BLaER1 treated with 17β-estradiol and CSF1 and Interleukin-3, amounts not matched to agents 10 nM and 100 nM (cell line): ENCODE results near the gene IL1A.

Experiments used
- H3K27ac ChIP-seq, 11 experiments: shearing (Covaris generic); formaldehyde crosslinking; 2 replicates each; pipeline ENCODE4 v1.8.1; 2022
- H3K27me3 ChIP-seq, 11 experiments: shearing (Covaris generic); formaldehyde crosslinking; 2 replicates each; pipeline ENCODE4 v1.8.1; 2022
- H3K36me3 ChIP-seq, 11 experiments: shearing (Covaris generic); formaldehyde crosslinking; 2 replicates each; pipeline ENCODE4 v1.8.1; 2022
- H3K4me1 ChIP-seq, 10 experiments: shearing (Covaris generic); formaldehyde crosslinking; 2 replicates each; pipeline ENCODE4 v1.8.1; 2022
- H3K4me2 ChIP-seq, 11 experiments: shearing (Covaris generic); formaldehyde crosslinking; 2 replicates each; pipeline ENCODE4 v1.8.1; 2022
- H3K4me3 ChIP-seq, 10 experiments: shearing (Covaris generic); formaldehyde crosslinking; 2 replicates each; pipeline ENCODE4 v1.8.1; 2022
- H3K9ac ChIP-seq, 11 experiments: shearing (Covaris generic); formaldehyde crosslinking; 2 replicates each; pipeline ENCODE4 v1.8.1; 2022
- H3K9me3 ChIP-seq, 11 experiments: shearing (Covaris generic); formaldehyde crosslinking; replicated peaks in 1 of 11; 2 replicates each; pipeline ENCODE4 v1.8.1; 2022
- H4K20me1 ChIP-seq, 11 experiments: shearing (Covaris generic); formaldehyde crosslinking; 2 replicates each; pipeline ENCODE4 v1.8.1; 2022
- Cebpa-rat ChIP-seq, 11 experiments: shearing (Covaris generic); IDR thresholded peaks; 2 replicates each; pipeline ENCODE4 v1.8.1; 2022

The IL1A gene

DNA sequence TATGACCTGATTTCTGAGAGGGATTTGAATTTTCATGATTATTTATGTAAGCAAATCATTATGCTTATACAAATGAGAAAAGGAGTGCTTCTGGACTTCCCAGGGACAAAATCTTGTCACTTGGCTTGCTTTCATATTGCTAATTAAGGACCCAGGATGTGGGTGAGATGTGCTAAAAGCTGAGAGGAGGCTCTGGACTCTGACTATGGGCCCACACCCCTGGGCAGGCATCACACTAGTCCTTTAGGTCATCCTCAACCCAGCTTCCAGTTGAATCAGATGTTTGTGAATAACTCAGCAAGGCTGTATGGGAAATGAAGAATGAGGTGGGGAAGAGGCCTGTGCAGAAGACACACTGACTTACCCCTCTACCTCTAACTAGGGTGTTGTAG lies 40.4 kb upstream of the IL1A start:
- peak overlapping the region in 1 of 11 experiments; percentile 36; a peak in 2 of 22 replicates for H3K27ac ChIP-seq
- peaks cover 0 to 12% (median 9%) of the 10 kb centered on the region in 11 experiments; a peak in 15 of 22 replicates for H3K36me3 ChIP-seq
- no peaks in the 10 kb centered on the region for H3K27me3 ChIP-seq
- no peak for TF ChIP-seq Cebpa-rat (IDR thresholded peaks at IDR 0.05)
- H4K20me1 ChIP-seq, result peaks cover 0 to 13% (median 0%) of the 10 kb centered on the region in 11 experiments; a peak in 4 of 22 replicates
- peak overlapping the region in 7 of 11 experiments; percentile 3 to 28 (median 15); a peak in 8 of 22 replicates for H3K4me2 ChIP-seq
- no peak overlapping the region for H3K4me3 ChIP-seq
- peaks cover 30 to 60% (median 42%) of the 10 kb centered on the region in 10 experiments for H3K4me1 ChIP-seq
- peaks cover 0 to 52% (median 39%) of the 10 kb centered on the region in 11 experiments; a peak in 18 of 22 replicates for H3K9me3 ChIP-seq
- H3K9ac ChIP-seq, result no peak overlapping the region

DNA sequence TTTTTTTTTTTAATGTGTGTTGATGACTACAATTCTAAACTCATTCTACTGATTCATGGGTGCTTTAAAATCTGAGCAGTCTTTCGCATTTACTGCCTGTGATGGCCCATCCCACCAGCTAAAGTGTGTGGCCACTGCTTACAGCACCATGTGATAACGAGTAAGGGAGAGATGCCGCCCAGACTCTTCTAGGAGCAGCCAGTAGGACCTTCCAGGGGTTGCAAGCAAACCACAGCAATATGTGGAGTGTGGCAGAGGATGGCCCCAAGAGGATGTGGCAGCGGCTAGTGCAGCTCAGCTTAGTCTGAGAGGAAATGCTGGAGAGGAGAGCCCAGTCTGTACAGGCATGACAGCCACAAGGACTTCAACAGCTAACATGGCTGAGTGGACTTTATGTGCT lies 37.4 kb upstream of the IL1A start:
- no peaks in the 10 kb centered on the region for H3K27me3 ChIP-seq
- peaks cover 0 to 29% (median 19%) of the 10 kb centered on the region in 11 experiments; a peak in 18 of 22 replicates for H3K9me3 ChIP-seq
- TF ChIP-seq Cebpa-rat (IDR thresholded peaks at IDR 0.05), result no peak
- peak overlapping the region; percentile 30 to 64 (median 56) for H3K4me2 ChIP-seq
- no peaks in the 10 kb centered on the region for H4K20me1 ChIP-seq
- peaks cover 0 to 6% (median 0%) of the 10 kb centered on the region in 11 experiments; a peak in 1 of 22 replicates for H3K36me3 ChIP-seq
- peaks cover 30 to 49% (median 40%) of the 10 kb centered on the region in 10 experiments for H3K4me1 ChIP-seq
- H3K4me3 ChIP-seq, result no peak overlapping the region
- H3K9ac ChIP-seq, result peak overlapping the region in 3 of 11 experiments; percentile 1 to 24 (median 3); a peak in 3 of 22 replicates
- peak overlapping the region in 8 of 11 experiments; percentile 0 to 60 (median 41); a peak in 14 of 22 replicates for H3K27ac ChIP-seq

DNA sequence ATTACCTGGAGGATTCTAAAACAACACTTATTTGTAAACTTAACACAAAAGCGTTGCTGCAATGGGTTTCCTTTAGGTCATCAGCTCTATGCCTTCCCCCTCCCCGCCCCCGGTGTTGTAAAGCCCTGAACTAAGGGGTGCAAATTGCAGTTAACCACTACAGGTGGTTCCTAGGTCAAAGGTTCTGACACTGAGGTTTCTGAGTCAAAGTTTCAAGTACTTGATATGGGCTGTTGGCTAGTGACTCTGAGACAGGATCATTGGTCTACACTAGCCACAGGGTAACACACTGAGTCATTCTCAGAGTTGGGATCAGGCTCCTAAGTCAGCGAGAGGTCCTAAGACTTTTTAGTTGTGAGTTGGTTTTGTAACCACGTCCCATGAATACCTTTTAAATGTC lies 36.8 kb upstream of the IL1A start:
- no peak for TF ChIP-seq Cebpa-rat (IDR thresholded peaks at IDR 0.05)
- Histone ChIP-seq H3K4me1 (peaks cover 30 to 49% (median 40%) of the 10 kb centered on the region in 10 experiments), H3K27ac (peak overlapping the region in 5 of 11 experiments; percentile 33 to 56 (median 47); a peak in 9 of 22 replicates), H3K9me3 (peaks cover 0 to 30% (median 13%) of the 10 kb centered on the region in 11 experiments; a peak in 18 of 22 replicates), H3K4me2 (peak overlapping the region in 10 of 11 experiments; percentile 21 to 64 (median 56); a peak in 19 of 22 replicates), H3K9ac (no peak overlapping the region), H3K27me3 (no peaks in the 10 kb centered on the region), H3K36me3 (0 out of 22 replicates have a peak, but pooled peaks cover 0 to 6% (median 0%) of the 10 kb centered on the region in 11 experiments), H3K4me3 (no peak overlapping the region), H4K20me1 (no peaks in the 10 kb centered on the region)

DNA sequence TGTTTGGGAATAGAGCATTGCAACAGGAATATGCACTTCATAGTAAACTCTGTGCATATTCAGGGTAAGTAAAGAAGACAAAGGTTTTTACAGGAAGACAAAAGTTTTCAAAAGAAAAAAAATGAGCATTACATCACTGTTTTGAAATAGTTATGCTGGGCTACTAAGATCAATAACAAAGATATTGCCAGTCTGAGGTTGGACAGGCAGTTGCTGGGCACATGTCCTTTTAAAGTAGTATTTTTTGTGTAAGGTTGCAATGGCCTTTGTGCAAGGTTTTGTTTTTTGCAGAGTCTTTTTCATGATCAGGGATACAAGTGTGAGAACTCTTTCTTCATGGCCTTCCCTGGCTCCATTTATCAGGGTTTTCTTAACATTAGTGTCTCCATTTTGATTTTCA lies 36.0 kb upstream of the IL1A start:
- H3K27ac ChIP-seq, result peak overlapping the region in 1 of 11 experiments; percentile 33; a peak in 1 of 22 replicates
- peaks cover 0 to 36% (median 15%) of the 10 kb centered on the region in 11 experiments; a peak in 17 of 22 replicates for H3K9me3 ChIP-seq
- H3K4me3 ChIP-seq, result no peak overlapping the region
- no peaks in the 10 kb centered on the region for H4K20me1 ChIP-seq
- H3K36me3 ChIP-seq, result 0 out of 22 replicates have a peak, but pooled peaks cover 0 to 5% (median 0%) of the 10 kb centered on the region in 11 experiments
- no peaks in the 10 kb centered on the region for H3K27me3 ChIP-seq
- peak overlapping the region in 2 of 11 experiments; percentile 30 to 58; a peak in 2 of 22 replicates for H3K4me2 ChIP-seq
- peaks cover 30 to 49% (median 37%) of the 10 kb centered on the region in 10 experiments for H3K4me1 ChIP-seq
- TF ChIP-seq Cebpa-rat (IDR thresholded peaks at IDR 0.05), result no peak
- H3K9ac ChIP-seq, result no peak overlapping the region

DNA sequence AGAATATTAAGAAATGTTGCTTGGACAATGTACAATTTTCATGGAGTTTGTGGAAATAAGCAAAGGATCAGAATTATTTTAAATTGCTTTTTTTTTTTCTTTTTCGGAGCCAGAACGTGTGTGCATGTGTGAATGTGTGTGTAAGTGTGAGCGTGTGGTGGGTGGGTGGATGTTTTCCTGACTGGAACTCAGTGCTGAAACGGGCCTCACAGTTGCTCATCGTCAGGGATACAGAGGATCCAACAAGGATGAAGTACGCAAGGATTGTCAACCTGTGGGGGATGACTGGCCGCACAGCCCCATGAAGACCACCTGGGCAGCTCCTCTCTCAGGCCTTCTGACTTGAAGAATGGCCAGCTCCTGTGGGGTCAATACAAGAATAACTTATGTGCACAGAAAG lies 34.8 kb upstream of the IL1A start:
- peaks cover 0 to 27% (median 9%) of the 10 kb centered on the region in 11 experiments; a peak in 17 of 22 replicates for H3K9me3 ChIP-seq
- TF ChIP-seq Cebpa-rat (IDR thresholded peaks at IDR 0.05), result no peak
- H3K27me3 ChIP-seq, result no peaks in the 10 kb centered on the region
- H3K4me3 ChIP-seq, result no peak overlapping the region
- H3K9ac ChIP-seq, result no peak overlapping the region
- no peak overlapping the region for H3K4me2 ChIP-seq
- H3K36me3 ChIP-seq, result no peaks in the 10 kb centered on the region
- H3K4me1 ChIP-seq, result peaks cover 19 to 37% (median 28%) of the 10 kb centered on the region in 10 experiments
- no peak overlapping the region for H3K27ac ChIP-seq
- H4K20me1 ChIP-seq, result no peaks in the 10 kb centered on the region

DNA sequence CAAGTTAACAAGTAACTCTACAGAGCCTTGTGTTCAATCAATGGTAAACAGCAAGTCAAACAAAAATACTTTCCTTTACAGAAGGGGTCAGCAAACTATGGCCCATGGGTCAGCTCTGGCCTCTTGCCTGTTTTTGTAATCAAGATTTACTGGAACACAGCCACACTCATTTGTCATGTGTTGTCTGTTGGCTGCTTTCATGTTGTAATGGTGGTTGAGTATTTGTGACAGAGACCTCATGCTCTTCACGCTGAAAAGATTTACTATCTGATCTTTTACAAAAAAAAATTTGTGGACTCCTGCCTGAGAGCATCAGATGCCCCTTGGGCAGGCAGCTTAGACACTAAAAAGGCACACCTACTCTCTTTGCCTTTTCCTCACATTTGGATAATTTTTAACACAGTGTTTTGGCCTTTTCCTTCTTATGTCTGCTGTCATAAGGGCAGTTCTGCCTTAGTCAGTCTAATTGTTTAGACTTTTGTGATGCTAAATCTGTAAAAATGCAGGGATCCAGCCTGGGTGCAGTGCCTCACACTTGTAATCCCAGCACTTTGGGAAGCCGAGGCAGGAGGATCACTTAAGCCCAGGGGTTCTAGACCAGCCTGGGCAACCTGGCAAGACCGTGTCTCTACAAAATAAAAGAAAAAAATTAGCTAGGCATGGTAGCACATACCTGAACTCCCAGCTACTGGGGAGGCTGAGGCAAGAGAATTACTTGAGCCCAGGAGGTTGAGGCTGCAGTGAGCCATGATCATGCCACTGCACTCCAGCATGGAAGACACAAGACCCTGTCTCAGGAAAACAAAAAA lies 34.0 kb upstream of the IL1A start:
- no peak overlapping the region for H3K9ac ChIP-seq
- H3K27me3 ChIP-seq, result no peaks in the 10 kb centered on the region
- no peaks in the 10 kb centered on the region for H4K20me1 ChIP-seq
- H3K4me1 ChIP-seq, result peaks cover 17 to 37% (median 31%) of the 10 kb centered on the region in 10 experiments
- no peak for TF ChIP-seq Cebpa-rat (IDR thresholded peaks at IDR 0.05)
- no peak overlapping the region for H3K4me2 ChIP-seq
- H3K9me3 ChIP-seq, result peaks cover 0 to 24% (median 5%) of the 10 kb centered on the region in 11 experiments; a peak in 13 of 22 replicates
- H3K36me3 ChIP-seq, result no peaks in the 10 kb centered on the region
- no peak overlapping the region for H3K4me3 ChIP-seq
- no peak overlapping the region; a peak in 1 of 22 replicates for H3K27ac ChIP-seq

DNA sequence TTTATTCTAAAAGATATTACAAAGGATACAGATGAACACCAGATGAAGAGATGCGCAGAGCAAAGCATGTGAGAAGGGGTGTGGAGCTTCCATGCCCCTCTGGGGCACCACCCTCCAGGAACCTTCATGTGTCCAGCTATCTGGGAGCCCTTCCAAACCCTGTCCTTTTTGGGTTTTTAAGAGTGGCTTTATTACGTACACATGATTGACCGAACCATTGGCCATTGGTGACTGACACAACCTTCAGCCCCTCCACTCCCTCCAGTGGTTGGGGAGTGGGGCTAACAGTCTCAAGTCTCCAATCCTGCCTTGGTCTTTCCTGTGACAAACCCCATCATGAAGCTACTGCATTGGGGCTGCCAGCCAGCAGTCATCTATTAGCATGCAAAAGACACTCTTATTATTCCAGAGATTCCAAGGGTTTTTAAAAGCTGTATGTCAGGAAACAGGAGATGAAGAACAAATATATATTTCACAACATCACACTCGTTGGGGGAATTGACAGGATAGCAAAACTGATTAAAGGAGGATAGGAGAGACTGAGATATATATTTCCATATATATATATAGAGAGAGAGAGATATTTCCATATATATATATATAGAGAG lies 32.9 kb upstream of the IL1A start:
- Histone ChIP-seq H3K4me2 (no peak overlapping the region), H4K20me1 (no peaks in the 10 kb centered on the region), H3K36me3 (no peaks in the 10 kb centered on the region), H3K4me1 (peaks cover 22 to 37% (median 30%) of the 10 kb centered on the region in 10 experiments), H3K27me3 (no peaks in the 10 kb centered on the region), H3K27ac (no peak overlapping the region), H3K4me3 (no peak overlapping the region), H3K9ac (no peak overlapping the region), H3K9me3 (peaks cover 0 to 30% (median 5%) of the 10 kb centered on the region in 11 experiments; a peak in 13 of 22 replicates)
- TF ChIP-seq Cebpa-rat (IDR thresholded peaks at IDR 0.05), result no peak

DNA sequence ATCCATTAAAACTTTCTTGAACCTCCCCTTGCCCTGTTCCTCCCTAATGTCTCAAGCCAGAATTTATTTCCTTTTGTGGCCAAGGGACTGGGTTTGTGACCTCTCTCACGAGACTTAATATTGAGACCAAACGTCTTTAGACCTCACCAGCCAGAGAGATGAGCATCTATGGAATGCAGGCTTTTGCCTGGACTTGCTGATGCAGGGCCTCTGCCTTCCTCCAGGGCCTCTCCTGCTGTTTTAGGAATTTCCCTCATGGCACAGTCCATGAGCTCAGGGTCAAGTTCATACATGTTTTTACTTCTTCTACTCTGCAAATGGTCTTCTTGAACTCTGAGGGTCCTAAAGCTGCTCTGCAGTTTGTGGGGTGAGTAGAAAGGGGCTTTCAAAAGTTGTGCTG lies 30.0 kb upstream of the IL1A start:
- peaks cover 8 to 54% (median 29%) of the 10 kb centered on the region in 11 experiments; a peak in 21 of 22 replicates for H3K9me3 ChIP-seq
- peak overlapping the region in 3 of 11 experiments; percentile 5 to 81 (median 7); a peak in 1 of 22 replicates for H3K4me2 ChIP-seq
- no peaks in the 10 kb centered on the region for H4K20me1 ChIP-seq
- no peak overlapping the region for H3K9ac ChIP-seq
- H3K4me1 ChIP-seq, result peaks cover 15 to 40% (median 21%) of the 10 kb centered on the region in 10 experiments
- H3K36me3 ChIP-seq, result no peaks in the 10 kb centered on the region
- no peak overlapping the region for H3K27ac ChIP-seq
- no peak for TF ChIP-seq Cebpa-rat (IDR thresholded peaks at IDR 0.05)
- no peaks in the 10 kb centered on the region for H3K27me3 ChIP-seq
- H3K4me3 ChIP-seq, result no peak overlapping the region
